KMS-11 (cell line): Measurements from ENCODE around the gene PFN1.

Experiments
- H2AFZ ChIP-seq: fragments of 200-600 bp; sonication (generic); 2 replicates; pipeline ENCODE4 v1.6.1; 2016; ENCODE audit warnings: antibody characterized with exemption, mixed run types, low read depth
- H3K27ac ChIP-seq: fragments of 200-600 bp; sonication (generic); 2 replicates; pipeline ENCODE4 v1.6.1; 2016; ENCODE audit warnings: mild to moderate bottlenecking, mixed run types
- H3K27me3 ChIP-seq: fragments of 200-600 bp; sonication (generic); 2 replicates; pipeline ENCODE4 v1.6.1; 2017; ENCODE audit warnings: mild to moderate bottlenecking, low read depth, mixed run types, moderate library complexity; ENCODE audit not compliant: insufficient read depth
- H3K36me3 ChIP-seq: fragments of 200-600 bp; sonication (generic); 2 replicates; pipeline ENCODE4 v1.6.1; 2017; ENCODE audit warnings: mild to moderate bottlenecking, mixed run types; ENCODE audit not compliant: insufficient read depth
- H3K4me1 ChIP-seq: fragments of 200-600 bp; sonication (generic); 2 replicates; pipeline ENCODE4 v1.6.1; 2016; ENCODE audit warnings: mild to moderate bottlenecking, low read depth, mixed run types; ENCODE audit not compliant: poor library complexity, severe bottlenecking
- H3K4me2 ChIP-seq: fragments of 200-600 bp; sonication (generic); 2 replicates; pipeline ENCODE4 v1.7.0; 2016; ENCODE audit warnings: mild to moderate bottlenecking, mixed run types
- H3K4me3 ChIP-seq: fragments of 200-600 bp; sonication (generic); IDR thresholded peaks from 2 replicates; pipeline ENCODE4 v1.6.1; 2017; ENCODE audit warnings: low read depth, low read length, mixed read lengths; ENCODE audit not compliant: insufficient read depth
- H3K79me2 ChIP-seq: fragments of 200-600 bp; sonication (generic); 2 replicates; pipeline ENCODE4 v1.6.1; 2016; ENCODE audit warnings: low read depth, mixed run types; ENCODE audit not compliant: insufficient read depth
- H3K9ac ChIP-seq: fragments of 200-600 bp; sonication (generic); 2 replicates; pipeline ENCODE4 v1.6.1; 2016; ENCODE audit warnings: mild to moderate bottlenecking, mixed run types
- H4K20me1 ChIP-seq: fragments of 200-600 bp; sonication (generic); 2 replicates; pipeline ENCODE4 v1.6.1; 2016; ENCODE audit warnings: mild to moderate bottlenecking, mixed run types; ENCODE audit not compliant: insufficient read depth
- CTCF ChIP-seq: fragments of 200-600 bp; sonication (generic); conservative IDR thresholded peaks from 2 replicates; pipeline ENCODE4 v1.6.1; 2017; ENCODE audit warnings: low read depth, mild to moderate bottlenecking, antibody characterized with exemption, low read length, moderate library complexity, mixed read lengths

The PFN1 gene

GRCh38 chr17:4950746-4951204 is 2.4 kb upstream of the PFN1 start, which contains the start of gene ENO3:
TSS of gene ENO3 (plus strand) at chr17:4951119. CDS start at chr17:4951830, 711 bp downstream.
- H3K4me2 ChIP-seq, result peak within 1 kb of the TSS; percentile 51
- H3K4me1 ChIP-seq, result no peaks in the 10 kb centered on the region
- H3K27ac ChIP-seq, result peak within 1 kb of the TSS; percentile 85
- no peak for TF ChIP-seq CTCF
- H3K27me3 ChIP-seq, result no peaks in the 10 kb centered on the region
- H3K36me3 ChIP-seq, result no peaks in the 10 kb centered on the region
- H4K20me1 ChIP-seq, result no peaks in the 10 kb centered on the region
- H3K79me2 ChIP-seq, result peaks cover 8% of the 10 kb centered on the region; the same call in 1 of the 2 replicates
- no peak within 1 kb of the TSS for H3K4me3 ChIP-seq
- peak within 1 kb of the TSS; percentile 66 for H3K9ac ChIP-seq
- no peak within 1 kb of the TSS for H2AFZ ChIP-seq

GRCh38 chr17:4950075-4950745 is 1.9 kb upstream of the PFN1 start:
- Histone ChIP-seq H3K79me2 (peaks cover 8% of the 10 kb centered on the region; the same call in 1 of the 2 replicates), H2AFZ (no peak overlapping the region)
- TF ChIP-seq CTCF, result no peak

DNA sequence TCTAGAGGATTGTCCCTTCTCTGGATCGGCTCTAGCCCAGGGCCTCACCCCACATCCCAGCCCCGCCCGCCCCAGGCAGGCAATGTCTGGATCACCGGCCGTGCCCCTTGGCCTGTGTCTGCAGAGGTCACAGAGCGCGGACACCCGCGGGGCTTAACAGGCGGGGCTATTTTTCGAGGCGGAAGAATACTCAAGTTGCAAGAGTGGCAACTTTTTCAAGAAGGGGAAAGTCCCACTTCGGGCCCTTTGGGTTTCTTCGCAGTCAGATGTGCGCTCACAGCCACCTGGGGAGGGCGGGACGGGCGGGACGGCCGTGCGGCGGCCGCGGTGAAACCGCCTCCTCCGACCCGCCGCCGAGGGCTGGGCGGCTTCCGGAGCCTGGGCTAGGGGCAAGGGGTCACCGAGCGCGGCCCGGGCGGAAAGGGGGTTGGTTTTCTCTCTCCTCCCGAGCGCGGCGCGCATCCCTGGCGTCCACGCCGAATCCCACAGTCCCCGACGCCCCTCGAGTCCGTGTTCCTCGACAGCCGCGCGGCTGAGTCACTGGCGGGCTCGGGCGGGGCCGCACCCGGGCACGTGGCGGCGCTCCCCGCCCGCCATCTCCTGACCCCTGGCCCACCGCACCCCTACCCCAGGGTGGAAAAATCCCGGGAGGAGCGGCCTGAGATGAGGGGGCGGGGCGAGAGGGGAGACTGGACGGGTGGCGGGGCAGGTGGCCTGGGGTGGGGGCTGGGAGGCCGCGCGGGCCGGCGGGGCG is 1.2 kb upstream of the PFN1 start:
- peaks cover 8% of the 10 kb centered on the region; the same call in 1 of the 2 replicates for H3K79me2 ChIP-seq
- no peak overlapping the region for H2AFZ ChIP-seq
- no peak overlapping the region for H3K4me2 ChIP-seq
- no peak overlapping the region for H3K4me3 ChIP-seq
- peak overlapping the region; percentile 66 for H3K9ac ChIP-seq
- no peaks in the 10 kb centered on the region for H4K20me1 ChIP-seq
- H3K27ac ChIP-seq, result peak overlapping the region; percentile 85
- H3K36me3 ChIP-seq, result no peaks in the 10 kb centered on the region
- H3K27me3 ChIP-seq, result no peaks in the 10 kb centered on the region
- no peaks in the 10 kb centered on the region for H3K4me1 ChIP-seq
- TF ChIP-seq CTCF, result no peak

More at GRCh38 chr17:4950075-4950745, 1.9 kb upstream of the PFN1 start:
- Histone ChIP-seq H3K36me3 (no peaks in the 10 kb centered on the region), H3K4me2 (peak overlapping the region; percentile 51; the same call in 1 of the 2 replicates), H3K4me1 (no peaks in the 10 kb centered on the region), H3K9ac (peak overlapping the region; percentile 66), H3K27ac (peak overlapping the region; percentile 85), H3K4me3 (no peak overlapping the region), H4K20me1 (no peaks in the 10 kb centered on the region), H3K27me3 (no peaks in the 10 kb centered on the region)

- Histone ChIP-seq H2AFZ (no peak overlapping the region), H3K4me1 (no peaks in the 10 kb centered on the region), H3K36me3 (no peaks in the 10 kb centered on the region), H3K79me2 (peaks cover 8% of the 10 kb centered on the region; the same call in 1 of the 2 replicates), H3K4me3 (no peak overlapping the region), H3K4me2 (no peak overlapping the region), H3K9ac (peak overlapping the region; percentile 66; the same call in 1 of the 2 replicates), H3K27me3 (no peaks in the 10 kb centered on the region), H4K20me1 (no peaks in the 10 kb centered on the region), H3K27ac (peak overlapping the region; percentile 85)
- no peak for TF ChIP-seq CTCF
Measured at GRCh38 chr17:4948931-4949320, 596 bp upstream of the PFN1 start.
